GM23338 (cell line): Measurements from ENCODE around the gene EGFR. TPM values are rescaled to one million over a fixed set of nuclear protein-coding genes. Genes with fewer than 3 reads are reported as not detected.

Source experiments
- ATAC-seq: fragments of 200-7000 bp; cut with Tn5 transposase; 3 replicates; pipeline ENCODE4 v1.9.1; 2020
- DNase-seq: peaks from one replicate; pipeline ENCODE4 v3.0.0-alpha.2; 2015; ENCODE audit warnings: low spot score
- H2AFZ ChIP-seq: fragments of 200-600 bp; sonication (generic); 2 replicates; pipeline ENCODE4 v1.8.0; 2016; ENCODE audit warnings: antibody characterized with exemption, mild to moderate bottlenecking, moderate library complexity
- H3F3A ChIP-seq: fragments of 200-600 bp; sonication (generic); replicated peaks from 2 replicates; pipeline ENCODE4 v1.8.0; 2017; ENCODE audit warnings: antibody characterized with exemption, mixed run types, low read depth
- H3K27ac ChIP-seq: fragments of 200-600 bp; sonication (generic); 2 replicates; pipeline ENCODE4 v1.6.1; 2016; ENCODE audit warnings: low read depth
- H3K27me3 ChIP-seq: fragments of 200-600 bp; sonication (generic); 2 replicates; pipeline ENCODE4 v1.8.0; 2016; ENCODE audit warnings: mild to moderate bottlenecking, mixed run types, moderate library complexity; ENCODE audit not compliant: insufficient read depth
- H3K36me3 ChIP-seq: fragments of 200-600 bp; sonication (generic); 2 replicates; pipeline ENCODE4 v1.8.0; 2016; ENCODE audit warnings: mild to moderate bottlenecking; ENCODE audit not compliant: insufficient read depth
- H3K4me1 ChIP-seq: fragments of 200-600 bp; sonication (generic); 2 replicates; pipeline ENCODE4 v1.8.0; 2016; ENCODE audit warnings: mild to moderate bottlenecking, moderate library complexity; ENCODE audit not compliant: insufficient read depth
- H3K4me2 ChIP-seq: fragments of 200-600 bp; sonication (generic); 2 replicates; pipeline ENCODE4 v1.7.1; 2017; ENCODE audit warnings: mixed run types
- H3K4me3 ChIP-seq: fragments of 200-600 bp; sonication (generic); 2 replicates; pipeline ENCODE4 v1.6.1; 2016; ENCODE audit warnings: mixed run types
- H3K79me2 ChIP-seq: fragments of 200-600 bp; sonication (generic); replicated peaks from 2 replicates; pipeline ENCODE4 v1.8.0; 2017; ENCODE audit warnings: mild to moderate bottlenecking; ENCODE audit not compliant: insufficient read depth
- H3K9me2 ChIP-seq: fragments of 200-600 bp; sonication (generic); 2 replicates; pipeline ENCODE4 v1.8.0; 2017; ENCODE audit not compliant: insufficient read depth
- H4K20me1 ChIP-seq: fragments of 200-600 bp; sonication (generic); replicated peaks from 2 replicates; pipeline ENCODE4 v1.8.0; 2017; ENCODE audit warnings: mild to moderate bottlenecking; ENCODE audit not compliant: insufficient read depth
- H3K27ac Mint-ChIP-seq: 2 replicates; pipeline ENCODE4 v1.8.0; 2020; ENCODE audit warnings: inconsistent platforms, mild to moderate bottlenecking, moderate library complexity, mixed read lengths
- H3K27me3 Mint-ChIP-seq: 3 replicates; pipeline ENCODE4 v1.8.0; 2022; ENCODE audit warnings: low read depth, mild to moderate bottlenecking, moderate library complexity, mixed read lengths, inconsistent platforms; ENCODE audit not compliant: insufficient read depth, poor library complexity
- H3K36me3 Mint-ChIP-seq: 3 replicates; pipeline ENCODE4 v1.8.0; 2021; ENCODE audit warnings: low read depth, mild to moderate bottlenecking, inconsistent platforms, moderate library complexity, mixed read lengths
- H3K4me1 Mint-ChIP-seq: 3 replicates; pipeline ENCODE4 v1.8.0; 2020; ENCODE audit warnings: mild to moderate bottlenecking, inconsistent platforms, mixed read lengths
- H3K4me3 Mint-ChIP-seq: 3 replicates; pipeline ENCODE4 v1.8.0; 2021; ENCODE audit warnings: moderate library complexity, mild to moderate bottlenecking, inconsistent platforms, mixed read lengths
- H3K9me3 Mint-ChIP-seq: 3 replicates; pipeline ENCODE4 v1.8.0; 2020; ENCODE audit warnings: moderate library complexity, mild to moderate bottlenecking, inconsistent platforms, mixed read lengths
- CTCF ChIP-seq, 2 experiments: fragments of 200-600 bp in 1 of 2; sonication (generic) in 1 of 2; conservative IDR thresholded peaks; 2 replicates each; pipeline versions ENCODE4 v1.5.1 to v1.6.1; 2016 to 2017; ENCODE audit warnings: antibody characterized with exemption in 2 of 2, low read depth in 2 of 2, mild to moderate bottlenecking in 2 of 2, moderate library complexity in 1 of 2
- ETS1 ChIP-seq: IDR thresholded peaks from 2 replicates; pipeline ENCODE4 v1.6.1; 2016; ENCODE audit warnings: antibody characterized with exemption
- EZH2 ChIP-seq: fragments of 200-600 bp; sonication (generic); IDR thresholded peaks from one replicate; pipeline ENCODE4 v1.8.0; 2017; ENCODE audit warnings: antibody characterized with exemption, mild to moderate bottlenecking, low read depth; ENCODE audit not compliant: unreplicated experiment
- EZH2phosphoT487 ChIP-seq: fragments of 200-600 bp; sonication (generic); IDR thresholded peaks from one replicate; pipeline ENCODE4 v1.8.1; 2018; ENCODE audit warnings: antibody characterized with exemption; ENCODE audit not compliant: unreplicated experiment
- JUNB ChIP-seq: IDR thresholded peaks from one replicate; pipeline ENCODE4 v1.6.1; 2016; ENCODE audit warnings: antibody characterized with exemption; ENCODE audit not compliant: unreplicated experiment
- NANOG ChIP-seq: IDR thresholded peaks from 2 replicates; pipeline ENCODE4 v1.6.1; 2016; ENCODE audit warnings: antibody characterized with exemption, borderline replicate concordance
- REST ChIP-seq: IDR thresholded peaks from one replicate; pipeline ENCODE4 v1.6.1; 2018; ENCODE audit warnings: antibody characterized with exemption; ENCODE audit not compliant: unreplicated experiment
- ZNF114 ChIP-seq: fragments of 250-450 bp; sonication (Bioruptor Pico); IDR thresholded peaks from 2 replicates; pipeline ENCODE4 v1.5.0; 2020; ENCODE audit warnings: mild to moderate bottlenecking, moderate library complexity
- ZNF331 ChIP-seq: fragments of 250-450 bp; sonication (Bioruptor Pico); IDR thresholded peaks from 2 replicates; pipeline ENCODE4 v1.5.0; 2020; ENCODE audit warnings: low read depth, mild to moderate bottlenecking, moderate library complexity
- ZNF462 ChIP-seq: fragments of 250-450 bp; sonication (Bioruptor Pico); IDR thresholded peaks from 2 replicates; pipeline ENCODE4 v1.5.0; 2020; ENCODE audit warnings: mild to moderate bottlenecking, moderate library complexity
- polyA plus RNA-seq: library from polyadenylated mRNA; unstranded; fragments of >200 nt; fragmentation: Nextera tagmentation; extraction: Ambion mirVana; gene quantifications from 2 replicates; pipeline ENCODE4 v1.2.1, GENCODE V29; 2016
- total RNA-seq: library from RNA; depleted of rRNA; stranded (reverse); fragments of >200 nt; shearing (Covaris generic); gene quantifications from 2 replicates; pipeline ENCODE4 v1.2.3, GENCODE V29; 2014

EGFR gene
- total and polyA plus RNA-seq, 2 experiments from 2014 or later: 1.5 to 4.5 TPM

- no peak for TF ChIP-seq REST
- no peak for TF ChIP-seq JUNB
- TF ChIP-seq ETS1: no peak
- TF ChIP-seq ZNF331: no peak
- no peak for TF ChIP-seq NANOG
- TF ChIP-seq EZH2: no peak
- TF ChIP-seq ZNF114: no peak
- no peak for TF ChIP-seq EZH2phosphoT487
Measured at GRCh38 chr7:55024776-55025175, 6.0 kb downstream of the EGFR start (continued).

- Mint-ChIP-seq H3K4me3 (no peak overlapping the region), H3K27me3 (peaks cover 8% of the 10 kb centered on the region), H3K36me3 (no peaks in the 10 kb centered on the region), H3K4me1 (no peaks in the 10 kb centered on the region), H3K27ac (no peak overlapping the region), H3K9me3 (no peaks in the 10 kb centered on the region)
- H3K4me1 ChIP-seq: no peaks in the 10 kb centered on the region
- H3K9me2 ChIP-seq: no peaks in the 10 kb centered on the region
- DNase-seq (no peak), ATAC-seq (no peak)
- H3K4me3 ChIP-seq: no peak overlapping the region
- H3K27me3 ChIP-seq: peaks cover 13% of the 10 kb centered on the region
- no peaks in the 10 kb centered on the region for H3K36me3 ChIP-seq
- H4K20me1 ChIP-seq: no peaks in the 10 kb centered on the region
- no peak overlapping the region for H3K4me2 ChIP-seq
- no peaks in the 10 kb centered on the region for H3F3A ChIP-seq
- no peak overlapping the region for H3K27ac ChIP-seq
- no peaks in the 10 kb centered on the region for H3K79me2 ChIP-seq
- H2AFZ ChIP-seq: no peak overlapping the region
- TF ChIP-seq ZNF462 (CRISPR knock-in tag) (no peak), JUNB (no peak), EZH2phosphoT487 (no peak), CTCF (conservative IDR thresholded peaks at IDR 0.05; ENCODE audit: low read depth in 2 of 2) (no peak)
Measured at GRCh38 chr7:55026086-55026790, 7.4 kb downstream of the EGFR start.
